ENCODE results near the gene IL6ST. TPM values are rescaled to one million over a fixed set of nuclear protein-coding genes. Genes with fewer than 3 reads are reported as not detected.

IL6ST gene
- total and polyA plus RNA-seq, 10 of the 15 experiments (the other 5 are each of a cell fraction or from before 2014, with no cell fraction given): 1.5 to 139 (median 13.0) TPM

DNA sequence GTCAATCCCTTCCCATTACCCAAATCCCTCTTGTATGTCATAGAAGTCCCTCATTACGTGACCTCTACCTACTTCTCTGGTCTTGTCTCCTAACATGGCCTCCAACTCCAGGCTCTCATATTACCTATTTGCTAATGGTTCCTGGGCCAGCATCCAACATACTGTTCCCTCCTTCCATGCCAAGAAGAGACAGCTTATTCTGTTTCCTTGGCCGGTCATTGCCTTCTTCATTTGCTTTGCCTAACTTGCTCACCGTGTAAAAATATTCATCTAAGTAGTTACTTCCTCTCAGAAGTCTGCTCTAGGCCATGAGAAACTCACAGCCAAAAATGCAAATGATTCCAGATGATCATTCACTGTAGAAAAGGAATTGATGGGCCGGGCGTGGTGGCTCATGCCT, 8.9 kb upstream of the IL6ST start (continued):
- TF ChIP-seq, protein P1, sequence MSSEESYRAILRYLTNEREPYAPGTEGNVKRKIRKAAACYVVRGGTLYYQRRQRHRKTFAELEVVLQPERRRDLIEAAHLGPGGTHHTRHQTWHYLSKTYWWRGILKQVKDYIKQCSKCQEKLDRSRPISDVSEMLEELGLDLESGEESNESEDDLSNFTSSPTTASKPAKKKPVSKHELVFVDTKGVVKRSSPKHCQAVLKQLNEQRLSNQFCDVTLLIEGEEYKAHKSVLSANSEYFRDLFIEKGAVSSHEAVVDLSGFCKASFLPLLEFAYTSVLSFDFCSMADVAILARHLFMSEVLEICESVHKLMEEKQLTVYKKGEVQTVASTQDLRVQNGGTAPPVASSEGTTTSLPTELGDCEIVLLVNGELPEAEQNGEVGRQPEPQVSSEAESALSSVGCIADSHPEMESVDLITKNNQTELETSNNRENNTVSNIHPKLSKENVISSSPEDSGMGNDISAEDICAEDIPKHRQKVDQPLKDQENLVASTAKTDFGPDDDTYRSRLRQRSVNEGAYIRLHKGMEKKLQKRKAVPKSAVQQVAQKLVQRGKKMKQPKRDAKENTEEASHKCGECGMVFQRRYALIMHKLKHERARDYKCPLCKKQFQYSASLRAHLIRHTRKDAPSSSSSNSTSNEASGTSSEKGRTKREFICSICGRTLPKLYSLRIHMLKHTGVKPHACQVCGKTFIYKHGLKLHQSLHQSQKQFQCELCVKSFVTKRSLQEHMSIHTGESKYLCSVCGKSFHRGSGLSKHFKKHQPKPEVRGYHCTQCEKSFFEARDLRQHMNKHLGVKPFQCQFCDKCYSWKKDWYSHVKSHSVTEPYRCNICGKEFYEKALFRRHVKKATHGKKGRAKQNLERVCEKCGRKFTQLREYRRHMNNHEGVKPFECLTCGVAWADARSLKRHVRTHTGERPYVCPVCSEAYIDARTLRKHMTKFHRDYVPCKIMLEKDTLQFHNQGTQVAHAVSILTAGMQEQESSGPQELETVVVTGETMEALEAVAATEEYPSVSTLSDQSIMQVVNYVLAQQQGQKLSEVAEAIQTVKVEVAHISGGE (CRISPR knock-in tag; IDR thresholded peaks at IDR 0.05): no peak
- TF ChIP-seq NR2C1 (IDR thresholded peaks at IDR 0.05) (no peak), RB1 (IDR thresholded peaks at IDR 0.05; ENCODE audit: borderline replicate concordance) (no peak), ASH2L (IDR thresholded peaks at IDR 0.05; ENCODE audit: borderline replicate concordance, low read depth) (no peak), DPF2 (IDR thresholded peaks at IDR 0.05) (no peak), ESRRA (IDR thresholded peaks at IDR 0.05; ENCODE audit: low read length) (no peak), NRF1 (conservative IDR thresholded peaks at IDR 0.05; ENCODE audit: low read depth, low read length) (no peak), POLR2AphosphoS2 (IDR thresholded peaks at IDR 0.05; ENCODE audit: low read depth, low read length) (no peak), SREBF1 (IDR thresholded peaks at IDR 0.05; ENCODE audit: low read length) (no peak), HCFC1 (IDR thresholded peaks at IDR 0.05; ENCODE audit: low read length) (no peak)
- TF ChIP-seq, protein P2, sequence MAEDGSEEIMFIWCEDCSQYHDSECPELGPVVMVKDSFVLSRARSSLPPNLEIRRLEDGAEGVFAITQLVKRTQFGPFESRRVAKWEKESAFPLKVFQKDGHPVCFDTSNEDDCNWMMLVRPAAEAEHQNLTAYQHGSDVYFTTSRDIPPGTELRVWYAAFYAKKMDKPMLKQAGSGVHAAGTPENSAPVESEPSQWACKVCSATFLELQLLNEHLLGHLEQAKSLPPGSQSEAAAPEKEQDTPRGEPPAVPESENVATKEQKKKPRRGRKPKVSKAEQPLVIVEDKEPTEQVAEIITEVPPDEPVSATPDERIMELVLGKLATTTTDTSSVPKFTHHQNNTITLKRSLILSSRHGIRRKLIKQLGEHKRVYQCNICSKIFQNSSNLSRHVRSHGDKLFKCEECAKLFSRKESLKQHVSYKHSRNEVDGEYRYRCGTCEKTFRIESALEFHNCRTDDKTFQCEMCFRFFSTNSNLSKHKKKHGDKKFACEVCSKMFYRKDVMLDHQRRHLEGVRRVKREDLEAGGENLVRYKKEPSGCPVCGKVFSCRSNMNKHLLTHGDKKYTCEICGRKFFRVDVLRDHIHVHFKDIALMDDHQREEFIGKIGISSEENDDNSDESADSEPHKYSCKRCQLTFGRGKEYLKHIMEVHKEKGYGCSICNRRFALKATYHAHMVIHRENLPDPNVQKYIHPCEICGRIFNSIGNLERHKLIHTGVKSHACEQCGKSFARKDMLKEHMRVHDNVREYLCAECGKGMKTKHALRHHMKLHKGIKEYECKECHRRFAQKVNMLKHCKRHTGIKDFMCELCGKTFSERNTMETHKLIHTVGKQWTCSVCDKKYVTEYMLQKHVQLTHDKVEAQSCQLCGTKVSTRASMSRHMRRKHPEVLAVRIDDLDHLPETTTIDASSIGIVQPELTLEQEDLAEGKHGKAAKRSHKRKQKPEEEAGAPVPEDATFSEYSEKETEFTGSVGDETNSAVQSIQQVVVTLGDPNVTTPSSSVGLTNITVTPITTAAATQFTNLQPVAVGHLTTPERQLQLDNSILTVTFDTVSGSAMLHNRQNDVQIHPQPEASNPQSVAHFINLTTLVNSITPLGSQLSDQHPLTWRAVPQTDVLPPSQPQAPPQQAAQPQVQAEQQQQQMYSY (CRISPR knock-in tag; IDR thresholded peaks at IDR 0.05): no peak
- TF ChIP-seq, protein P3, sequence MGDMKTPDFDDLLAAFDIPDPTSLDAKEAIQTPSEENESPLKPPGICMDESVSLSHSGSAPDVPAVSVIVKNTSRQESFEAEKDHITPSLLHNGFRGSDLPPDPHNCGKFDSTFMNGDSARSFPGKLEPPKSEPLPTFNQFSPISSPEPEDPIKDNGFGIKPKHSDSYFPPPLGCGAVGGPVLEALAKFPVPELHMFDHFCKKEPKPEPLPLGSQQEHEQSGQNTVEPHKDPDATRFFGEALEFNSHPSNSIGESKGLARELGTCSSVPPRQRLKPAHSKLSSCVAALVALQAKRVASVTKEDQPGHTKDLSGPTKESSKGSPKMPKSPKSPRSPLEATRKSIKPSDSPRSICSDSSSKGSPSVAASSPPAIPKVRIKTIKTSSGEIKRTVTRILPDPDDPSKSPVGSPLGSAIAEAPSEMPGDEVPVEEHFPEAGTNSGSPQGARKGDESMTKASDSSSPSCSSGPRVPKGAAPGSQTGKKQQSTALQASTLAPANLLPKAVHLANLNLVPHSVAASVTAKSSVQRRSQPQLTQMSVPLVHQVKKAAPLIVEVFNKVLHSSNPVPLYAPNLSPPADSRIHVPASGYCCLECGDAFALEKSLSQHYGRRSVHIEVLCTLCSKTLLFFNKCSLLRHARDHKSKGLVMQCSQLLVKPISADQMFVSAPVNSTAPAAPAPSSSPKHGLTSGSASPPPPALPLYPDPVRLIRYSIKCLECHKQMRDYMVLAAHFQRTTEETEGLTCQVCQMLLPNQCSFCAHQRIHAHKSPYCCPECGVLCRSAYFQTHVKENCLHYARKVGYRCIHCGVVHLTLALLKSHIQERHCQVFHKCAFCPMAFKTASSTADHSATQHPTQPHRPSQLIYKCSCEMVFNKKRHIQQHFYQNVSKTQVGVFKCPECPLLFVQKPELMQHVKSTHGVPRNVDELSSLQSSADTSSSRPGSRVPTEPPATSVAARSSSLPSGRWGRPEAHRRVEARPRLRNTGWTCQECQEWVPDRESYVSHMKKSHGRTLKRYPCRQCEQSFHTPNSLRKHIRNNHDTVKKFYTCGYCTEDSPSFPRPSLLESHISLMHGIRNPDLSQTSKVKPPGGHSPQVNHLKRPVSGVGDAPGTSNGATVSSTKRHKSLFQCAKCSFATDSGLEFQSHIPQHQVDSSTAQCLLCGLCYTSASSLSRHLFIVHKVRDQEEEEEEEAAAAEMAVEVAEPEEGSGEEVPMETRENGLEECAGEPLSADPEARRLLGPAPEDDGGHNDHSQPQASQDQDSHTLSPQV (IDR thresholded peaks at IDR 0.05): no peak
- TF ChIP-seq, protein P4, sequence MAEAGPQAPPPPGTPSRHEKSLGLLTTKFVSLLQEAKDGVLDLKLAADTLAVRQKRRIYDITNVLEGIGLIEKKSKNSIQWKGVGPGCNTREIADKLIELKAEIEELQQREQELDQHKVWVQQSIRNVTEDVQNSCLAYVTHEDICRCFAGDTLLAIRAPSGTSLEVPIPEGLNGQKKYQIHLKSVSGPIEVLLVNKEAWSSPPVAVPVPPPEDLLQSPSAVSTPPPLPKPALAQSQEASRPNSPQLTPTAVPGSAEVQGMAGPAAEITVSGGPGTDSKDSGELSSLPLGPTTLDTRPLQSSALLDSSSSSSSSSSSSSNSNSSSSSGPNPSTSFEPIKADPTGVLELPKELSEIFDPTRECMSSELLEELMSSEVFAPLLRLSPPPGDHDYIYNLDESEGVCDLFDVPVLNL (IDR thresholded peaks at IDR 0.05; ENCODE audit: low read depth, low read length): no peak
